Activated B cell treated with CpG ODN at 0.5 μM for 24 hours (primary cell): ENCODE measurements around the gene GABRR3. TPM values are rescaled to one million over a fixed set of nuclear protein-coding genes. Genes with fewer than 3 reads are reported as not detected.

ENCODE experiments used
- ATAC-seq: fragments of 200-7000 bp; cut with Tn5 transposase; one replicate; pipeline ENCODE4 v1.10.0; 2021; ENCODE audit warnings: low read depth, mild to moderate bottlenecking, moderate library complexity
- CTCF ChIA-PET: fragments of 350-600 bp; sonication (Branson Sonifier 250); formaldehyde crosslinking; loops from one replicate; lab custom pipeline; 2021; ENCODE audit warnings: antibody characterized with exemption; lab: Charles Lee
- POLR2A ChIA-PET: fragments of 350-600 bp; sonication (Branson Sonifier 250); formaldehyde crosslinking; loops from one replicate; lab custom pipeline; 2021; ENCODE audit warnings: antibody characterized with exemption; lab: Charles Lee
- DNase-seq: peaks from one replicate; pipeline ENCODE4 v3.0.0; 2022
- H3K27ac Mint-ChIP-seq: one replicate; pipeline ENCODE4 v1.8.0; 2020; ENCODE audit warnings: mixed read lengths
- H3K27me3 Mint-ChIP-seq: one replicate; pipeline ENCODE4 v1.8.0; 2021; ENCODE audit warnings: mixed read lengths
- H3K36me3 Mint-ChIP-seq: one replicate; pipeline ENCODE4 v1.8.0; 2021; ENCODE audit warnings: low read depth, mixed read lengths
- H3K4me1 Mint-ChIP-seq: one replicate; pipeline ENCODE4 v1.8.0; 2021; ENCODE audit warnings: mixed read lengths
- H3K4me3 Mint-ChIP-seq: one replicate; pipeline ENCODE4 v1.8.0; 2020; ENCODE audit warnings: mild to moderate bottlenecking, mixed read lengths
- H3K9me3 Mint-ChIP-seq: one replicate; pipeline ENCODE4 v1.8.0; 2020; ENCODE audit warnings: mixed read lengths
- intact Hi-C: fragments of 100-400 bp; cut with micrococcal nuclease; formaldehyde crosslinking; loops from one replicate; pipeline ENCODE4 v1.15.1; 2024
- total RNA-seq: library from RNA; stranded (reverse); gene quantifications from 2 replicates; pipeline ENCODE4 v1.2.3, GENCODE V29; 2022
- TF ChIP-seq, protein P1 (sequence below): fragments of 200-600 bp; IDR thresholded peaks from one replicate; pipeline ENCODE4 v1.8.0; 2022; ENCODE audit warnings: antibody characterized with exemption, mild to moderate bottlenecking

Gene GABRR3
- total RNA-seq, 1 donor from 2014 or later, result not detected

DNA sequence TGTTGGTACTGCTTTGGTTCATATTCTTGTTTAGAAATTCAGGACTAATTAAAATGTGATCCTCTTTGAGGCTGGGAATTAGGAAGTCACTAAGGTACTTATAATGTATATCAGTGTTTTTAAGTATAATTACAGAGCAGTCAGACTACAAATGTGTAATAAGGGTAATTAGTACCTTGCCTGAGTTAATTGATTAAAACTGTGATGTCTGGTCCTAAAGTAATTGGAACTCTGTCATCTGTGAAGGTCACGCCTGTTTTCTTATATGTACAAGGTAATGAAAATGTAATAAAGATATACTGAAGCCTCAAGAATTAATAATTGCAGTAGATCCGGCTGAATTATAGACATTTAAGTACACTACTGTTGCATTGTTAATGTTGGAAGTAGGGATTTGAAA, 95.7 kb downstream of the GABRR3 start:
- peaks cover 23% of the 10 kb centered on the region for H3K36me3 Mint-ChIP-seq
- DNase-seq (no peak), ATAC-seq (no peak)
- no peak overlapping the region for H3K27ac Mint-ChIP-seq
- H3K27me3 Mint-ChIP-seq, result no peaks in the 10 kb centered on the region
- TF ChIP-seq, protein P1, sequence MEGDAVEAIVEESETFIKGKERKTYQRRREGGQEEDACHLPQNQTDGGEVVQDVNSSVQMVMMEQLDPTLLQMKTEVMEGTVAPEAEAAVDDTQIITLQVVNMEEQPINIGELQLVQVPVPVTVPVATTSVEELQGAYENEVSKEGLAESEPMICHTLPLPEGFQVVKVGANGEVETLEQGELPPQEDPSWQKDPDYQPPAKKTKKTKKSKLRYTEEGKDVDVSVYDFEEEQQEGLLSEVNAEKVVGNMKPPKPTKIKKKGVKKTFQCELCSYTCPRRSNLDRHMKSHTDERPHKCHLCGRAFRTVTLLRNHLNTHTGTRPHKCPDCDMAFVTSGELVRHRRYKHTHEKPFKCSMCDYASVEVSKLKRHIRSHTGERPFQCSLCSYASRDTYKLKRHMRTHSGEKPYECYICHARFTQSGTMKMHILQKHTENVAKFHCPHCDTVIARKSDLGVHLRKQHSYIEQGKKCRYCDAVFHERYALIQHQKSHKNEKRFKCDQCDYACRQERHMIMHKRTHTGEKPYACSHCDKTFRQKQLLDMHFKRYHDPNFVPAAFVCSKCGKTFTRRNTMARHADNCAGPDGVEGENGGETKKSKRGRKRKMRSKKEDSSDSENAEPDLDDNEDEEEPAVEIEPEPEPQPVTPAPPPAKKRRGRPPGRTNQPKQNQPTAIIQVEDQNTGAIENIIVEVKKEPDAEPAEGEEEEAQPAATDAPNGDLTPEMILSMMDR, result no peak
- no peaks in the 10 kb centered on the region for H3K4me1 Mint-ChIP-seq
- intact Hi-C loops, result loop anchor here (5.0 kb wide), 1 partner anchor 1628 kb away; no protein-coding TSS in a partner anchor
- POLR2A ChIA-PET, result no interaction called here
- no peak overlapping the region for H3K4me3 Mint-ChIP-seq
- CTCF ChIA-PET, result no interaction called here
- H3K9me3 Mint-ChIP-seq, result no peaks in the 10 kb centered on the region

DNA sequence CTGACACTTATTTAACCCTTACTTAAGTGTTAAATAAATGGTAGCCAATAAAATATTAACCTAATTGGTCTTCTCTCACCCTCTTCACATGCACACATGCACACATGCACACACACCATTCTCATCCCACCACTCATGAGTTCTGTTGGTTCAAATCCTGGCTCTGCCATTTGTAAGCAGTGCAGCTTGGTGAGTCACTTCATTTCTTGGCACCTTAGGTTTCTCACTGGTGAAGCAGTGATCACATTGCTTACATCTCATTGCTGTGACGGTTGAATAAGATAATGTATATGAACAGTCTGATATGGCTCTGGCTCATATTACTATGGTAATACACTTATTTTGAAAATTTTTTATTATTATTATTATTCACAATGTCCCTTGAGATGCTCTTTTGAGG, 96.7 kb downstream of the GABRR3 start:
- ATAC-seq (no peak), DNase-seq (no peak)
- intact Hi-C loops, result loop anchor here (5.0 kb wide), 1 partner anchor 1629 kb away; no protein-coding TSS in a partner anchor
- ChIA-PET POLR2A (no interaction called here), CTCF (no interaction called here)
- Mint-ChIP-seq H3K27me3 (no peaks in the 10 kb centered on the region), H3K4me3 (no peak overlapping the region), H3K4me1 (no peaks in the 10 kb centered on the region), H3K27ac (no peak overlapping the region), H3K9me3 (no peaks in the 10 kb centered on the region), H3K36me3 (peaks cover 15% of the 10 kb centered on the region)
- TF ChIP-seq, protein P1, result no peak

DNA sequence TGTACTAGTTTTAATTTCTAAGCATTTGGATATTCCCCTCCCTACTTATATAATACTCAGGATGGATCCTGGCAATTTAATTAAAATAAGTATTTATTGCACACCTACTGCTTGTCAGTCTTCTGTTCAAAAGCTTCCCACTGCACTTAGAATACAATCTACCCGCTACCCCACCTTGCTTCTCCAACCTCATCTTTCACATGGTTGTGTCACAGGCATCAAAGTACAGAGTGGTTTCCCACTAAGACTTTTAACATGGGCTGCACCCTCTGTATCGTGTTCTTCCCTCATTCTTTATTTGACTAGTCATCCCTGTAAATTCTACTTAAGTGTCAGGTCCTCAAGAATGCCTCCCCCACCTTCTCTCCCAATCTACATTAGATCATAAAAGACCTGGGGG, 97.9 kb downstream of the GABRR3 start:
- ATAC-seq (no peak), DNase-seq (no peak)
- Mint-ChIP-seq H3K27ac (no peak overlapping the region), H3K4me1 (no peaks in the 10 kb centered on the region), H3K27me3 (no peaks in the 10 kb centered on the region), H3K36me3 (peaks cover 4% of the 10 kb centered on the region), H3K4me3 (no peak overlapping the region), H3K9me3 (no peaks in the 10 kb centered on the region)
- ChIA-PET POLR2A (no interaction called here), CTCF (no interaction called here)
- TF ChIP-seq, protein P1, result no peak
- intact Hi-C loops, result loop anchor here (5.0 kb wide), 1 partner anchor 1630 kb away; no protein-coding TSS in a partner anchor

DNA sequence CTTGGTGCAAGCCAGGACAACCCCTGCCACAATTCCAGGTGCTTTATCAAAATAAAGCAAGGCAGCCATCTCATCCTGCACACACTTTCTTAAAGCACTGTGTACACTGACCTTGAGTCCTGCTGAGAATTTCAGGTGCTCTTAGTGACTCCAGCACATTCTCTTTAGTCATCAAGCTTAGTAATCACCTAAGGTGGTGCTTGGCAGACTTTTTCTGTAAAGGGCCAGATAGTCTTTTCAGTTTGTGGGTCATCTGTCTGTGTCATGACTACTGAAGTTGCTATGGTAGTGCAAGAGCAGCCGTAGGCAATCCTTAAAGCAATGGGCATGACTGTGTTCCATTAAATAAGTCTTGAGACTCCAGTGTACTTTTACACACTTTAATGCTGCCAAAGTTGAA, 99.3 kb downstream of the GABRR3 start:
- ChIA-PET CTCF (no interaction called here), POLR2A (no interaction called here)
- ATAC-seq, result no peak
- Mint-ChIP-seq H3K4me1 (no peaks in the 10 kb centered on the region), H3K9me3 (no peaks in the 10 kb centered on the region), H3K27ac (no peak overlapping the region), H3K27me3 (no peaks in the 10 kb centered on the region), H3K4me3 (no peak overlapping the region), H3K36me3 (peaks cover 2% of the 10 kb centered on the region)
- TF ChIP-seq, protein P1, result no peak
- intact Hi-C loops, result loop anchor here (5.0 kb wide), 1 partner anchor 1631 kb away; no protein-coding TSS in a partner anchor
- DNase-seq, result no peak

Other genes starting within 250 kb of the GABRR3 start
- gene CRYBG3, start 213.3 kb downstream of the GABRR3 start, total RNA-seq, result 1.5 TPM in 2 replicates
- 33.7 and 34.8 TPM in 2 replicates for gene RIOX2, start 62.9 kb downstream of the GABRR3 start, total RNA-seq
- not detected in 2 replicates for gene OR5AC2, start 51.9 kb upstream of the GABRR3 start, total RNA-seq
- gene OR5H1, start 95.4 kb upstream of the GABRR3 start, total RNA-seq, result not detected in 2 replicates
- 0.02 TPM in 1 of 2 replicates, not detected in the other for gene OR5H14, start 112.2 kb upstream of the GABRR3 start, total RNA-seq
- gene OR5H15, start 131.4 kb upstream of the GABRR3 start, total RNA-seq, result not detected in 2 replicates
- gene OR5H6, start 228.9 kb upstream of the GABRR3 start, total RNA-seq, result not detected in 2 replicates
- gene OR5H2, start 247.2 kb upstream of the GABRR3 start, total RNA-seq, result not detected in 2 replicates